LNCAP (cell line): Measurements from ENCODE around the gene ZC3H12D.

Experiments
- TF ChIP-seq, protein P1 (sequence below): fragments of 450-650 bp; IDR thresholded peaks from 2 replicates; pipeline ENCODE4 v1.5.1; 2017; ENCODE audit warnings: mild to moderate bottlenecking

The ZC3H12D gene

DNA sequence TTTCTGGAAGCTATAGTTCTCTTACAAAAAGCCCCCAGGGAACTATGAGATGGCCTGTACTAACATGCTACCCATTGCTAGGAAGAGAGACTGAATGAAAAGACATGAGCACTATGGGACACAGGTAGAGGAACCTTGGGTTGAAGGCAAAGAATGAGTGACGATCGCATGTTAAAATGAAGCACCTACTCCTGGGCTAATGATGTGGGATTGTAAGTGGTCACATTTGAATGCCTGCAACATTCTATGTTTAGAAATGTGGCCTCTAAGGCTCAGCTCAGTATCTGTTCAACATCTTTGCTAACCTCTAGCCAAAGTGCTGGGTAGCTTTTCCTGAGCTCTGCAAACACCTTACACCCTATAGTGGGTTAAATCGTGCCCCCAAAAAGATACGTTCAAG is 5.2 kb upstream of the ZC3H12D start:
- TF ChIP-seq, protein P1, sequence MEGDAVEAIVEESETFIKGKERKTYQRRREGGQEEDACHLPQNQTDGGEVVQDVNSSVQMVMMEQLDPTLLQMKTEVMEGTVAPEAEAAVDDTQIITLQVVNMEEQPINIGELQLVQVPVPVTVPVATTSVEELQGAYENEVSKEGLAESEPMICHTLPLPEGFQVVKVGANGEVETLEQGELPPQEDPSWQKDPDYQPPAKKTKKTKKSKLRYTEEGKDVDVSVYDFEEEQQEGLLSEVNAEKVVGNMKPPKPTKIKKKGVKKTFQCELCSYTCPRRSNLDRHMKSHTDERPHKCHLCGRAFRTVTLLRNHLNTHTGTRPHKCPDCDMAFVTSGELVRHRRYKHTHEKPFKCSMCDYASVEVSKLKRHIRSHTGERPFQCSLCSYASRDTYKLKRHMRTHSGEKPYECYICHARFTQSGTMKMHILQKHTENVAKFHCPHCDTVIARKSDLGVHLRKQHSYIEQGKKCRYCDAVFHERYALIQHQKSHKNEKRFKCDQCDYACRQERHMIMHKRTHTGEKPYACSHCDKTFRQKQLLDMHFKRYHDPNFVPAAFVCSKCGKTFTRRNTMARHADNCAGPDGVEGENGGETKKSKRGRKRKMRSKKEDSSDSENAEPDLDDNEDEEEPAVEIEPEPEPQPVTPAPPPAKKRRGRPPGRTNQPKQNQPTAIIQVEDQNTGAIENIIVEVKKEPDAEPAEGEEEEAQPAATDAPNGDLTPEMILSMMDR: no peak

DNA sequence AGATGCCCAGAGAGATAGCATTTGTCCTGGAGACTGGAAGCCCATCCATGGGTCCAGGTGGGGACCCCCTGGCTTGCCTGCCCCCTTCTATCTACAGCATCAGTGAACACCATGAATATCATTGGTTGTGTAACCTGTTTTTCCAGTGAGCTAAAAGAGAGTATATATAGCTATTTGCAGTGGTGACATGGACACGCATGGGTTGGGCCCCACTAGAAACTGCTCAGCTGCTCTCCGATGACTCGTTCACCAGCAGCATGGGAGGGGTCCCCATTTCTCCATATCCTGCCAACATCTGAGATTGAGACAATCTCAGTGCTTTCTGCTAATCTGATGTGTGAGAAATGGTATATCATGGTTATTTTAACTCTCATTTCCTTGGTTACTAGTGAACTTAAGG is 4.0 kb upstream of the ZC3H12D start:
- TF ChIP-seq, protein P1: no peak

DNA sequence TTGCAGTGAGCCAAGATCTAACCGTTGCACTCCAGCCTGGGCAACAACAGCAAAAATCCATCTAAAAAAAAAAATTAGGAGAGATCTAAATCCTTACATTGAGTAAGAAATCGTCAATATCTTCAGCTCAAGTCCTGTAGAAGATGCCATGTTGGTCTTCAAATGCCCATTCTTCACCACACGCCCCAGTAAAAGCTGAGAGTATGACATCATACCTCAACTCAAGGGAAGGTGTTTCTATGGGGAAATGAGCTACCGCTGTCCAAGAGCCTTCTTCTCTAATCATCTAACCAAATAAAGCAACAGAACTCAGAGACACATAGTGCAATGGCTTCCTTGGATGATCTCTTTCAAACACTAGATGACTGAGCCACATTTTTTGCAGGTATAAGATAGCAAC is 2.5 kb upstream of the ZC3H12D start:
- TF ChIP-seq, protein P1: no peak

DNA sequence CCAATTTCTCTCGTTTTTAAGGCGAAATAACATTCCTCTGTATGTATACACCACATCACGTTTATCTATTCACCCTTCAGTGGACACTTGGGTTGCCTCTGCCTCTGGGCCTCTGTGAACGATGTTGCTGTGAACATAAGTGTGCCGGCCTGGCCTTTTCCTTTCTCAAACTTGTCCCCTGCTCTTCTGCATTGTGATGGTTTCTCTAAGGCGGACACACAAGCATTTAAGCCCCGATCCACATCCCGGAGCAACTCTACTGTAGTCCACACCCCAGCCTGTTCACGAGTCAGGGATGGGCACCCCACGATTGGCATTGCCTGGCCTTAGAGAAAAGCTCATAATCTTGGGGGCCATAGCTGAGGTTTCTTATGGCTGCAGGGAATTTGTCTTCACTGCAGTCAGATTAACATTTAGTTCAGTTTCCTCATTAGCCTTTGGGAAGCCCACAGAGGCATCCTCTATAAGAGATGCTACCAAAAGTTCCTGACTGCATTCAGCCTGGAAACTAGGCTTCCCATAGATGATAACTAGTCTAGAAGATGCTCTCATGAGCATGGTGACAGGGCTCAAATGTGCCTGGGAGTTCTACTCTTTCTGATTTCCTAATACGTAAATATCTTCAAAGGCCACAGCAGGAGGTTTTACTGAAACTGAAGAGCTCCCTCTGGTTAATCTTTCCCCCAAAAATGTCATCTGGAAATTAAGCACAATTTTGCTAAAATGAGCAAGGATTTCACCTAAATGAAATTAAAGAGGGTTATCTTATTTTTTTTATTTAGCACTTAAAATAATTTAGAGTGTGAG is 762 bp downstream of the ZC3H12D start:
- TF ChIP-seq, protein P1: no peak

DNA sequence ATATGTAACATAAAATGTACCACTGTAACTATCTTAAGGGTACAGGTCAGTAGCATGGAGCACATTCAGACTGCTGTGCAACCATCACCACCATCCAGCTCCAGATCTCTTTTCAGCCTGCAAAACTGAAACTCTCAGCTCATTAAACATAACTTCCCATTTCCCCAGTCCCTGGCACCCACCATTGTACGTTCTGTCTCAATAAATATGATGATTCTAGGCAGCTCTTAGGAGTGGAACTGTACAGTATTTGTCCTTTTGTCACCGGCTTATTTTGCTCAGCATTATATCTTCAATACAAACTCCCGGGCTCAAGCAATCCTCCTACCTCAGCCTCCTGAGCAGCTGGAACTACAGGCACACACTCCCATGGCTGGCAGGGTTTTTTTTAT is 1.5 kb downstream of the ZC3H12D start:
- TF ChIP-seq, protein P1: no peak

DNA sequence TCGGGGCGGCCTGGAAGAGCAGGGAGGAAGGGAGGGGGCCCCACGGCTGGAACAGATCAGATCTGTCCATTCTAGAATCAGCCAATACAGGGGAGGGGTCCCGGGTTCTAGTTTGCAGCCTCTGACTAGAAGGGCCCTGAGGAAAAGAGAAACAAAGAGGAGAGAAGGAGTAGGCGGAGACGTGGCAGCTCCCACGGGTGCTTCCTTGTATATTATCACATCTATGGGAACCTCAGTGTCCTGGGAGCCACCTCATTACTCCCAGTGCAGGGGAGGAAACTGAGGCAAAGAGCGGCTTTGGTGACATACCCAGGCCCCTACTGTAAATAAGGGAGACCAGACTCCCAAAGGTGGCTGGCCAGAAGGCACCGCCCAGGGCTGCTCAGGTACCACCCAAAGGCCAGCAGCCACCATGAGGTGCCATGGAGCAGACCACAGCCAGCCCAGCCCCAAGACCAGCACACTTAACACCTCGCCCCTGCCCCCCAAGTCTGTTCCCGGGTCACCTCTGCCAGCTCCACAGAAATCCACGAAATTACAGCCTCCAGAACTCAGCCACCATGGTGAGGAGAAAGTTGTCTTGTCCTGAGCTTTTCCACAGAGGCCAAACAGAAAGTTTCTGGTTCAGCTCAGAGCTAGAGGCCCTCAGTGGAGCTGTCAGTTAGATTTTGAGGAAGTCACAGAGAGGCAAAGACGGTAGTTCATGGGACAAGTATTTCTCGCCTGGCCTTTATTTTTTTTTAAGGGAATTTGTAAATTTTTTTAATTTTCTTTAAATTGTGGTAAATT is 2.1 kb downstream of the ZC3H12D start:
- TF ChIP-seq, protein P1: no peak

DNA sequence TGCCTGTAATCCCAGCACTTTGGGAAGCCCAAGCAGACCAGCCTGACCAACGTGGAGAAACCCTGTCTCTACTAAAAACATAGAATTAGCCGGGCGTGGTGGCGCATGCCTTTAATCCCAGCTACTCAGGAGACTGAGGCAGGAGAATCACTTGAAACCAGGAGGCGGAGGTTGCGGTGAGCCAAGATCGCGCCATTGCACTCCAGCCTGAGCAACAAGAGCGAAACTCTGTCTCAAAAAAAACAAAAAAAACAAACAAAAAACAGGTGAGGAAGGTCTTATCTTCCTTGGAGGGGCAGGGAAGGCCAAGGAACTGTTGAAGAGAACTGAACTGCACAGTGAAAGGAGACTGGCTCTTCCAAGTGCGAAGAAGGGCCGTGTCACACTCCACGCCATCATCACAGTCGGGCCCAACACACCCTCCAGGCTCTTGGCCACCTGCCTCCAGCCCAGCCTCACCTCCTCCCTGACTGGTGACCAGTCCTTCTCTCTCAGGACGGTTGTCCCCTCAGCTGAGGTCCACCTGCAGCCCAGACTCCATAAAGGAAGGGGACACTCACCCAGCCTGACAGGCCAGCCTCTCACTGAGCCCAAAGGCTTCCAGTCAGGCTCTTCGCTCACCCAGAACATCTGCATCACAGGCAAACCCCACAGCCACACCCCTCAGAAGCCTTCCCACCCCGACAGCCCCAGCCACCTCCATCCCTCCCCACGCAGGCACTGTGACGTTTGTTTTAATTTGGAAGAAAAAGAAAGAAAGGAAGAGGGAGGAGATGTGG is 4.1 kb downstream of the ZC3H12D start:
- TF ChIP-seq, protein P1: no peak
